Aortic smooth muscle cell (primary cell): ENCODE data around the gene NR0B2. TPM values are rescaled to one million over a fixed set of nuclear protein-coding genes. Genes with fewer than 3 reads are reported as not detected.

ENCODE experiments used
- total RNA-seq: library from RNA; depleted of rRNA; stranded (reverse); fragments of >200 nt; gene quantifications from 2 replicates; pipeline ENCODE4 v1.2.3, GENCODE V29; 2014

Gene NR0B2, protein sequence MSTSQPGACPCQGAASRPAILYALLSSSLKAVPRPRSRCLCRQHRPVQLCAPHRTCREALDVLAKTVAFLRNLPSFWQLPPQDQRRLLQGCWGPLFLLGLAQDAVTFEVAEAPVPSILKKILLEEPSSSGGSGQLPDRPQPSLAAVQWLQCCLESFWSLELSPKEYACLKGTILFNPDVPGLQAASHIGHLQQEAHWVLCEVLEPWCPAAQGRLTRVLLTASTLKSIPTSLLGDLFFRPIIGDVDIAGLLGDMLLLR
- total RNA-seq = not detected in 2 replicates

GRCh38 chr1:26913754-26914619 lies at the start of gene NR0B2:
Gene NR0B2, minus strand, starts transcription at chr1:26913975. Its CDS starts 35 bp downstream, at chr1:26913940.

DNA sequence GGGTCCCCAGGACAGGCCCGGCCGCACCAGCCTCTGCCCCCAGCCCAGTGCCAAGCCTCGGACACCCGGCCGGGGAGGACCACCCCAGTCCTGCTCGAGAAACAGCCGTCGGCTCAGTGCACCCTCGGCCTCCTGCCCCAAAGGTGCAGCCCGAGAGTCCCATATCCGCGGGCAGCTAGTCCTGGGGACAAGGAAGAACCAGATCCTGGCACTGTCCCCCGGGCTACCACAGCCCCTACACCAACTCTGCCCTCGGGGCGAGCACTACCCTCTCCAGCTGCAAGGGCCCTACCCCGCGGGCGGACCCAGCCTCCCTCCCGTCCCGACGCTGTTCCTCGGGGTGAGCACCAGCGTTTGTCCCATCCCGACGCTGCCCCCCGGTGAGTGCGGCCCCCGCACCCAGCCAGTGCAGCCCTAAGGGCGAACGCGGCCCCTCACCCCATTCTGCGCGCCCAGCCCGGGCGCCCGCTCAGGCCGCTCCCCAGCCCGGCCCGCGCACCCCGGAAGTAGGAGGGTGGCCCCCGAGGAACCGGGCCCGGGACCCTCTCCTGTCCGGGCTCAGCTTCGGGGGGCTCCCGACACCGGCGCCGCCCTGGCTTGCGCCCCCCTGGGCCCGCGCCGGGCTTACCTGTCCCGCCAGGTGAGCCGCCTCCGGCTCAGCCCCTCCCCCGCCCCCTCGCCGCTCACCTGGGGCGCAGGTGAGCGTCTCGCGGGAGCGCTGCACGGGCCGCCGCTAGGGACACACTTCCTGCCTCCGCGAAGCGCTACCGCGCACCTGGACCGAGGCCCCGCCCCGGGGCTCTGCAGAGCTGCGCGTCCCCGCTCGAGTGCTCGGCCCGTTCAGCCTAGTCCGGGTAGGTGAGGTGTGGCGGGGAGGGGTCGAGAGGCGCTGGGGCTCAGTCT lies 46.2 kb upstream of the NR0B2 start, which contains the start of gene KDF1:
Gene KDF1, minus strand, starts transcription at position 747 of the 903 bp plus-strand sequence. CDS start 8,088 bp downstream, outside the sequence.

DNA sequence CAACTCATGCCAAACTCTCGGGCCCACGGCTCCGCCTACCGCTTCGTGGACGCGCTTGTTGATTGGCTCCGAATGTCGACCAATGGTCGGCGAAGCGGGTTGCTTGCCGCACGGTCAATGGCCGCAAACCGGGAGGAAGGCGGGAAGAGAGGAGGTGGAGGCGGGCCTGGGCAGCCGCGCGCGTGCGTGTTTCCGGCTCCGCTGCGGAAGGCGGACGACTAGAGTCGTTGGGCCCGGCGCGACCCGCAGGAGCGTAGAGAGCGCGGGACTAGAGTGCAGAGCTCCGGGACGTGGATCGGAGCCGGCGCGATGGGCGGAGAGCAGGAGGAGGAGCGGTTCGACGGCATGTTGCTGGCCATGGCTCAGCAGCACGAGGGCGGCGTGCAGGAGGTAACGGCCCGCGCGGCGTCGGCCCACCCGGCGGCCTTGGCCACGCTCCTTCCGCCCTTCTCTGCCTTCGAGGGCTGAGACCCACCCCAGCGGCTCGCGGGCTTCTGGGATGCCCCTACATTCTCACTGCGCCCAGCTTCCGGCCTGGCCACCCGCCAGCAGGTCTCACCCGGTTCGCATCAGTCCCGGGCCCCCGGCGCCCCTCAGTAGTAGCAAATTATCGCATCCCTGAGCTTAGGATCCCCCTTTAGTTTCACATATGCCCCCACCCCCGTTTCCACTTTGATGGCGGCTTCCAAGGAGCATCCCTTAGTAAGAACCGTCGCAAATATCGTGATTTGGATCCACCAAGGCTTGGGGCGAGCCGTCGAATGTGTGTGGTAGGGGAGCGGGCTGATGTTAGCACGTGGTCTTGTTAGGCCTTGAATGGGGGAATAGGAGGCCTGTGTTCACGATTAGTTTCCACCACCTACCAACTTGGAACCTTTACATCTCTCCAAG lies 8.0 kb upstream of the NR0B2 start, which contains the start of gene NUDC:
Gene NUDC, plus strand, starts transcription at position 204 of the 891 bp plus-strand sequence. Its CDS starts 106 bp downstream, at position 310.

GRCh38 chr1:26900001-26900814 lies 13.6 kb downstream of the NR0B2 start, which contains the start of gene GPATCH3:
Gene GPATCH3, minus strand, starts transcription at chr1:26900467. Its CDS starts 25 bp downstream, at chr1:26900442.

DNA sequence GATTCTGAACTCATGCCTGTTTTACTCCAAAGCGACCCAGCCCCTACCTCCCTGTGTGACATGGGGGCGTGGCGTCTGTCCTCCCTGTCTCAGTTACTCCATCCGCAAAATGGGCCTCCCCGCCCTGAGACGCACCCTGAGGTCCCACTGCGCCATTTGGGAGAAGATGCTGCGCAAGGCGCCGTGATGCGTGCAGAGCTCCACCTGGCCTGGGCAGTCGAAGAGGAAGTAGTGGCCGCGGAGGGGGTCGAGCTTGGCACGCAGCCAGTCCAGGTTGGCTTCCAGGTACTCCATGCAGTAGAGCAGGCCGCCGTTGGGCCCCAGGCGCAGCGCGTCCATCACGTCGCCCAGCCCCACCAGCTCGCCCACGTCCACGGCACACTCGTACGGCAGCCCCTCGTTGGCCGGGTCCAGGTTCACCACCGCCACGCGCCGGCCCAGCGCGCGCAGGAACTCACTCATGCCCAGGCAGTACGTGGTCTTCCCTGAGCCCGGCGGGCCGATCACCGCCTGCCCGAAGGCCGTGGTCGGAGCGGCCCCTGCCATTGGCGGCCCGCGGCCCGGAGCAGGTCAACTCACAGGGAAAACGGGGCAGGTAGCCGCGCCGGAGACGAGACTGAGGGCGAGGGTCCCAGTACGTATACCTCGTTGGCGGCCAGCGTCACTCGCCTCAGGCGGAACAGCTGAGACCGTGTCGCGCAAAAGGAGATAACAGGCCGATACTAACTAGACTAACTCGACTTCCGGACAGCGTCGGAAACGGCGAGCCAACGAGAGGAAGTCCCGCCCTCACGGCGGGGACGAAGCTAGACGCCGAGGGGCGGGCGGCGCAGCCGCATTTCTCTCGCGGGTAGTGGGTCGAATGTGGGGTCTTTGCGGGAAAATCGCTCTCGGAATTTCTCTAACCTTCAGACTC lies 24.0 kb downstream of the NR0B2 start, which contains the start of gene GPN2:
Gene GPN2, minus strand, starts transcription at position 733 of the 916 bp plus-strand sequence. Its CDS starts 187 bp downstream, at position 546.

GRCh38 chr1:26862781-26863684 lies 50.7 kb downstream of the NR0B2 start, which contains the start of gene SFN:
Gene SFN, plus strand, starts transcription at chr1:26863149. Its CDS starts 64 bp downstream, at chr1:26863213.

Other genes with a start within 250 kb of the NR0B2 start
- 11.1 and 27.3 TPM in 2 replicates for gene ARID1A, start 218.0 kb downstream of the NR0B2 start, total RNA-seq
- 10.9 and 11.9 TPM in 2 replicates for gene PIGV, start 126.0 kb downstream of the NR0B2 start, total RNA-seq
- 3.6 and 3.7 TPM in 2 replicates for gene ZDHHC18, start 87.3 kb downstream of the NR0B2 start, total RNA-seq
- gene SFN, start 50.8 kb downstream of the NR0B2 start, total RNA-seq = 0.40 TPM in 1 of 2 replicates, not detected in the other
- gene GPN2, start 23.7 kb downstream of the NR0B2 start, total RNA-seq = 10.8 and 13.2 TPM in 2 replicates
- gene GPATCH3, start 13.5 kb downstream of the NR0B2 start, total RNA-seq = 8.5 and 9.8 TPM in 2 replicates
- gene NUDC, start 7.8 kb upstream of the NR0B2 start, total RNA-seq = 23.5 and 37.8 TPM in 2 replicates
- not detected in 2 replicates for gene KDF1, start 46.5 kb upstream of the NR0B2 start, total RNA-seq
- 2.1 and 3.3 TPM in 2 replicates for gene TRNP1, start 79.7 kb upstream of the NR0B2 start, total RNA-seq
- gene TENT5B, start 98.9 kb upstream of the NR0B2 start, total RNA-seq = 0.40 and 0.62 TPM in 2 replicates
- gene SLC9A1, start 241.2 kb upstream of the NR0B2 start, total RNA-seq = 5.0 and 12.0 TPM in 2 replicates